HG03095 (cell line): ENCODE measurements around the gene SOX13.

Source experiments
- ATAC-seq: cut with Tn5 transposase; IDR thresholded peaks from one replicate; pipeline ENCODE4 v1.9.1; 2021; ENCODE audit warnings: moderate library complexity; ENCODE audit not compliant: unreplicated experiment

The SOX13 gene

GRCh38 chr1:204128964-204129896 lies 56.3 kb downstream of the SOX13 start:
- peak; percentile 57 for ATAC-seq

- ATAC-seq, result no peak
Measured at GRCh38 chr1:204130178-204130577, 57.3 kb downstream of the SOX13 start.

- no peak for ATAC-seq
Measured at GRCh38 chr1:204130981-204131892, 58.3 kb downstream of the SOX13 start.

- ATAC-seq, result no peak
Measured at GRCh38 chr1:204131978-204132377, 59.1 kb downstream of the SOX13 start.

- ATAC-seq, result no peak
Measured at GRCh38 chr1:204132718-204133117, 59.8 kb downstream of the SOX13 start.

DNA sequence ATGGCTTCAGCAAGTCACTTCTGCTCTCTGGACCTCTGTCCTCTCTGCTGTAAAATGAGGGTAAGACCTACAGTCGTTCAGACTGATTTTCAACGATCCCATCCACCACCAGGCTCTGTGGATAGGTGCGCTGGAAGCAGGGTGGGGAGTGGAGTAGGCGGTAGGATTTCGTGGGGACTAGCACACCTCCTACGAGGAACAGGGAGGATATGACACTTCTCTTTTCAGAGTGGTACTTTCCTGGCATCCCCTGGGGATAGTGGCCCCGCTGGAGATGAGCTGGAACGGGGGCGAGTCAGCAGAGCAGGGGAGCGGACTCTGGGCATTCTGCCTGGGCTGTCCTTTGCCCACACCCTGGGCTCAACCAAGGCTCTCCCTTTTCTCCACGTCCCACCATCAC lies 61.2 kb downstream of the SOX13 start:
- ATAC-seq, result no peak

DNA sequence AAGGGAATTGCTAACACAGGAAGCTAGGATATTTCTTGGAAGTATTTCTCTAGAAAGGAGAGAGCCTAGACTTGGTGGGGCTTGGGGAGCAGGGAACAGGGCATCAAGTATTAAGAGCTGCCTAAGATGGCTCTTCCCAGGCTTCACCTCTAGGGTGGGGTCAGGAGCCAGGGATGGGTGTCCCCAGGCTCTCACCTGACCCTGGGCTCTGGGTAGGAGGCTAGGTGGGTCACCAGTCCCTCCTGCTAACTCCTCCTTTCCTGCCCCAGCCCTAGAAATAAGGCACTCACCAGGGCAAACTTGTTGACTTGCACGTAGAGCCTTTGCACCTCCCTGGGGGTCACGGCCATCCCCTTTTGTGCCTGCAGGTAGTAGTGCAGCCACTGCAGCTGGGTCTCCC lies 63.9 kb downstream of the SOX13 start:
- ATAC-seq, result no peak

DNA sequence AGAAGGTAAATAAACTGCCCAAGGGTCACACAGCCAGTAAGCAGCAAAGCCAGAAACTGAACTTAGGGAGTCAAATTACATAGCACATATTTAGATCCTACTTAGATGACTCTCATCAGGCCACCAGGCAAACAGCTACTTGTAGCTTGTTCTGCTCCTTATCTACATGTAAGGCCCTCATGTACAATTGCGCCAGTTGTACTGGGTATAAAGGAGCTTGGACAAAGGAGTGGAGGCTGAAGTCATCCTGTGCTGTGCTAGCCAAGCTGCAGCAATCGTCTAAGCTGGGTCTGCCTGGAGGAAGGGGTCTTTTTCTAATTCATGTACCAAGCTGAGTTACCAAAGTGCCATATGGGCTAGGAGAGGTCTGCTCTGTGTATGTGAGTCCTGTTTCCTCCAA lies 66.2 kb downstream of the SOX13 start:
- ATAC-seq, result no peak

DNA sequence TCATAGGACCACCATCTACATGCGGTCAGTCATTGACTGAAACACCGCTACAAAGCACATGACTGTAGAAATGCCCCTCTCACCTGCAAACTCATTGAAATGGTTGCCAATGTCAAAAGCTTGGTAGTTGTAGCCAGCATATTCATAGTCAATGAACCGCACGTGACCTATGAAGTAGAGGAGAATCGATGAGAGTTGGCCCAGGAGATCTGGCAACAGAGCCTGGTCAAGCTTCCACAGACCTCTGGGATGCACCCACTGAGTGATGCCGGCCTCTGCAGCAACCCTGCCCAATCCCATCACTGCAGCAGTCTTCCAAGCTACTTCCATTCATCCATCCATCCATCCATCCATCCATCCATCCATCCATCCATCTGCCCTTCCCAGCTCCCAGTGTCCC lies 67.0 kb downstream of the SOX13 start:
- ATAC-seq, result no peak

- no peak for ATAC-seq
Measured at GRCh38 chr1:204141131-204141530, 68.2 kb downstream of the SOX13 start.

- ATAC-seq, result no peak
Measured at GRCh38 chr1:204142032-204142974, 69.4 kb downstream of the SOX13 start.

DNA sequence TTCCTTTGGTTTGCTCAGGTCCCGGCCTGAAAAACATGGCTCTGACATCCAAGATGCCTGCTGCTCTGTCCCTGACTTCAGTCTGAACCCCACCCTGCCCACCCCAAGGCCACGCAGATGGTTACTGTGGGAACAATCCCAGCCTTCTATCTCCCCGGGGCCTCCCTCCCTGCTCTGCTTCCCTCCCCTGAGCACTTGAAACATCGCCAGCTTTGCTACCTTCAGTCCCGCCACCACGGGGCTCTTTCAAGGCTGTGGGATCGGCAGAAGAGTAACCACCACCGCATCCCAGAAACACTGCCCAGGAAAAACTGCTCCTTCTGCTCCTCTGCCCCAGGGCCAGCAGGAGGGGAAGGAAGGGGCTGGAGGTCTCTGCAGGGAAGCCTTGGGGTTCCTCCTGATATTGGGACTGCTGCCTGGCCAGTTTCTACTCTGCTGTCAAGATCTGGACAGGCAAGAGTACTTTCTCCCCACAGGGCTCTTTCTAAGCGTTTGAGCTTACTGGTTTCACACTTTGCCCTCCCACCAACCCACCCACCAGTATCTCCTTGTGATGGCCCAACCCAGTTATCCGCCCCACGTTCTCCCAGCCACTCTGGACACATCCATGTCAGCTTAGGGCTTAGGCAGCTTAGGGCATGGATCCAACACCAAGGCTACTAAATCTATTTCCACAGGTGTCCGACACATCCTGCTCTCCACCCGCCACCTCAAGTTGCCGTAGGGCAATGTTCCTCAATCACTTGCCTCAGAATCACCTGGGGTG lies 70.5 kb downstream of the SOX13 start:
- ATAC-seq, result no peak

GRCh38 chr1:204145033-204145504 lies 72.2 kb downstream of the SOX13 start:
- no peak for ATAC-seq

DNA sequence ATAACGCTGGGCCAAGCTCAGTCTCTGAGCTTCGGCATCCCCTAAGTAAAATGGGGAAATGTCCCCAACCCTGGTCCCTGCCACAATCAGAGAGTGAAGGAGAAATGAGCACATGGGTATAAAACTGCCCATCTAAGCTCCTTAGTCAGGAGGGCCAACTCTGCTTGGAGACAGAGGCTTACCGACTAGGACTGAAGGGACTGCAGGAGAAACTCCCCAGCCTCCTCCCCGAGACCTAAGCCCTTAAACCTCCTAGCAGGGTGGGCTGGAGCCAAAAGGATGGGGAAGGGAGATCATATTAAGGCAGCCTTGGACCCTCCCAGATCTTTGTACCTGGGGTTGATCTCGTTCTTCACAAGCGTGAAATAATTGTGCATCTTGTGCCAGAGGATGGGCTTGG lies 73.4 kb downstream of the SOX13 start:
- no peak for ATAC-seq

- no peak for ATAC-seq
Measured at GRCh38 chr1:204146965-204147364, 74.0 kb downstream of the SOX13 start.

GRCh38 chr1:204147406-204148383 lies 74.8 kb downstream of the SOX13 start:
- no peak for ATAC-seq

DNA sequence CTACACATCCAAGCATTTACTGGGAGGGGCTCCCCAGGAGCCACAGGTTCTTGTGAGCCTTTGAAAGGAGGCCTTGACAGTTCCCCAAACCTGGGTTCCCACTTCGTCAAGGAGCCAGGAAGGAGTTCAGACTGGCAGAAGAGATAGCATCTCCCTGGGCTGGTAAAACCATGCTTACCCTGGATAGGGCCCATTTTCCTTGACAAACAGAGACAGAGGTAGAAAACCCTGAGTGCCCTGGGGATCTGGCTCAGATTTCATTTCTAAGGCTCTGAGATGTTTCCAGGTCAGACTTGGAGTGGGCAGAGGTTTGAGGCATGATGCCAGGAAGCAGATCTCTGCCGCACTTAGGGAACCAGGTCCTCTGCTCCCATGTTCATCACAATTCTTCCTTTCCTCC lies 76.2 kb downstream of the SOX13 start:
- ATAC-seq, result no peak
